IgD-negative memory B cell (primary cell): ENCODE data around the gene COG1. TPM values are rescaled to one million over a fixed set of nuclear protein-coding genes. Genes with fewer than 3 reads are reported as not detected.

Source experiments
- H3K27ac Mint-ChIP-seq, 3 donors: one replicate each; pipeline ENCODE4 v1.8.0; 2020 to 2022; ENCODE audit warnings: mild to moderate bottlenecking in 3 of 3, mixed read lengths in 3 of 3, moderate library complexity in 1 of 3
- H3K27me3 Mint-ChIP-seq: one replicate; pipeline ENCODE4 v1.8.0; 2021; ENCODE audit warnings: mixed read lengths
- H3K36me3 Mint-ChIP-seq: one replicate; pipeline ENCODE4 v1.8.0; 2020; ENCODE audit warnings: mild to moderate bottlenecking, mixed read lengths
- H3K4me1 Mint-ChIP-seq, 3 donors: one replicate each; pipeline ENCODE4 v1.8.0; 2020 to 2022; ENCODE audit warnings: mixed read lengths in 3 of 3, mild to moderate bottlenecking in 1 of 3
- H3K4me3 Mint-ChIP-seq, 4 donors: one replicate each; pipeline ENCODE4 v1.8.0; 2020 to 2022; ENCODE audit warnings: mild to moderate bottlenecking in 4 of 4, mixed read lengths in 4 of 4, moderate library complexity in 3 of 4
- H3K9me3 Mint-ChIP-seq, 3 donors: one replicate each; pipeline ENCODE4 v1.8.0; 2020 to 2021; ENCODE audit warnings: mixed read lengths in 3 of 3, mild to moderate bottlenecking in 1 of 3
- polyA plus RNA-seq: library from polyadenylated mRNA; unstranded; fragments of 300-500 nt; fragmentation: Illumina TruSeq; gene quantifications from one replicate; pipeline ENCODE4 v1.2.3, GENCODE V29; 2021

Gene COG1
- polyA plus RNA-seq, 1 donor from 2014 or later, result 24.3 TPM

DNA sequence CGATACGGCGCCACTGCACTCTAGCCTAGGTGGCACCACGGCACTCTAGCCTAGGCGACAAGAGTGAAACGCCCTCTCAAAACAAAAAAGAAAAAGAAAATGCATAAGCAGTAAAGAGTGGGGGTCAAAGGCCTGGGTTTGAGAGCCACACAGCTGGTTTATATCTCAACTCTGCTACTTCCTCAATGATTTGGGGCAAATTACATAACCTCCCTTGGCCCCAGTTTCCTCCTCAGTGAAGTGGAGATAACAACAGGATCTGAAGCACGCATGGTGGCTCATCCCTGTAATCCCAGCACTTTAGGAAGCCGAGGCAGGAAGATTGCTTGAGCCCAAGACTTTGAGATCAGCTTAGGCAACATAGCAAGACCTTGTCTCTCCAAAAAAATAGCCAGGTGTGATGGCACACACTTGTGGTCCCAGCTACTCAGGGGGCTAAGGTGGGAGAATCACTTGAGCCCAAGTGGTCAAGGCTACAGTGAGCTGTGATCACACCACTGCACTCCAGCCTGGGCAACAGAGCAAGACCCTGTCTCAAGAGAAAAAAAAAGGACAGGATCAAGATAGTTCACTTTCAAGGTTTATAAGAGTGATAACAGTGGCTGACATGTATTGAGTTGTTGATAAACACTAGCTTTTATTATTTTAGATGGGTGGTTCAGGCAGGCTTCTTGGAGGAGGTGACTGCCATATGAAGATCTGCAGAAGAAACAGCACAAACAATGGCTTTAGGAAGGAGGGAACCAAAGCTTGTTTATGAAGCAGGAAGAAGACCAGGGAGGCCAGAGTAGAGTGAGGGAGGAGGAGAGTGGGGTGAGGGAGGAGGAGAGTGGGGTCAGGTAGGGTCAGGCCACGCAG, 8.5 kb upstream of the COG1 start:
- Mint-ChIP-seq H3K4me3 (no peak overlapping the region), H3K27ac (no peak overlapping the region), H3K9me3 (no peaks in the 10 kb centered on the region), H3K27me3 (no peaks in the 10 kb centered on the region), H3K4me1 (no peaks in the 10 kb centered on the region), H3K36me3 (no peaks in the 10 kb centered on the region)

GRCh38 chr17:73186283-73187050, 6.4 kb upstream of the COG1 start:
- Mint-ChIP-seq H3K4me3 (no peak overlapping the region), H3K9me3 (no peaks in the 10 kb centered on the region), H3K4me1 (peaks cover 2 to 3% (median 2%) of the 10 kb centered on the region in 3 donors), H3K36me3 (no peaks in the 10 kb centered on the region), H3K27ac (no peak overlapping the region), H3K27me3 (no peaks in the 10 kb centered on the region)

GRCh38 chr17:73187203-73187769, 5.6 kb upstream of the COG1 start:
- Mint-ChIP-seq H3K9me3 (no peaks in the 10 kb centered on the region), H3K4me3 (no peak overlapping the region), H3K4me1 (peaks cover 4 to 6% (median 4%) of the 10 kb centered on the region in 3 donors), H3K27me3 (no peaks in the 10 kb centered on the region), H3K27ac (no peak overlapping the region), H3K36me3 (no peaks in the 10 kb centered on the region)

- Mint-ChIP-seq H3K27ac (no peak overlapping the region), H3K9me3 (no peaks in the 10 kb centered on the region), H3K4me1 (peaks cover 4 to 6% (median 6%) of the 10 kb centered on the region in 3 donors), H3K4me3 (no peak overlapping the region), H3K27me3 (no peaks in the 10 kb centered on the region), H3K36me3 (no peaks in the 10 kb centered on the region)
These were observed 4.8 kb upstream of the COG1 start for GRCh38 chr17:73188011-73188410.

- Mint-ChIP-seq H3K27me3 (no peaks in the 10 kb centered on the region), H3K27ac (peak overlapping the region in 1 of 3 donors; percentile 73), H3K4me1 (peaks cover 7 to 11% (median 11%) of the 10 kb centered on the region in 3 donors), H3K9me3 (no peaks in the 10 kb centered on the region), H3K36me3 (no peaks in the 10 kb centered on the region), H3K4me3 (peak overlapping the region in 1 of 4 donors; percentile 41)
These were observed 3.3 kb upstream of the COG1 start for GRCh38 chr17:73189417-73190099.

- Mint-ChIP-seq H3K27me3 (no peaks in the 10 kb centered on the region), H3K27ac (peak overlapping the region in 2 of 3 donors; percentile 70 to 90), H3K36me3 (no peaks in the 10 kb centered on the region), H3K9me3 (no peaks in the 10 kb centered on the region), H3K4me3 (peak overlapping the region; percentile 88 to 98 (median 91)), H3K4me1 (peaks cover 11 to 16% (median 13%) of the 10 kb centered on the region in 3 donors)
These were observed 1.2 kb upstream of the COG1 start for GRCh38 chr17:73191443-73192205.

DNA sequence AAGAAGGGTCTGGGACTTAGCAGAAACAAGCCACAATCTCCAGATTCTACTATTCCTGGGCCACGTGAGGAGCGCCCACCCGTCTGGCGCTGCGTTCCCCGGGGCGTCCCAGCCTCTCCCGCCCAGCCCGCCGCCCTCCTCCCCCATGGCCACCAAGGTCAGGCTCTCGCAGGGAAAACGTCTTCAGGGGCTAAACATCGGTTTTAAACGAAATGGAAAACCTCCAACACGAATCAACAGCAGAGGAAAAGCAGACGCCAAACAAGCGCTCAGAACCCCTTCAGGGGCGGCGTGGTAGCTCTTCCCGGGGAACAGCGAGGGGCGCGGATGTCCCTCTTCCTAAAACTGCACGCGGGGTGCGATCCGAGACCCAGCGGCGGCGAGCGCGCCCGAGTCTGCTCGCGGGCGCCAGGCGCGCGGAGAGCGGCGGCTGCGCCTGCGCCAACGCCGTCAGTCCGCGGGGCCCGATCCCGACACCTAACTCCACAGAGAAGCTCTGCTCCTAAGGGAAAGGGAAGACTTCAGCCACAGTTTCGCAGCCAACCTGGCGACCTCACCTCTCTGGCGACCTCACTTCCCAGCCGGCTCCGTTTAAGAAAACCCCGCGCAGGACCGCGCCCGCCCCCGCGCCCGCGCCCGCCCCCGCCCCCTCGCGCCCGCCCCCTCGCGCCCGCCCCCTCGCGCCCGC, 505 bp upstream of the COG1 start:
- Mint-ChIP-seq H3K27me3 (no peaks in the 10 kb centered on the region), H3K4me1 (peaks cover 11 to 16% (median 13%) of the 10 kb centered on the region in 3 donors), H3K9me3 (no peaks in the 10 kb centered on the region), H3K4me3 (peak overlapping the region; percentile 88 to 98 (median 91)), H3K27ac (peak overlapping the region; percentile 23 to 71 (median 39)), H3K36me3 (no peaks in the 10 kb centered on the region)

DNA sequence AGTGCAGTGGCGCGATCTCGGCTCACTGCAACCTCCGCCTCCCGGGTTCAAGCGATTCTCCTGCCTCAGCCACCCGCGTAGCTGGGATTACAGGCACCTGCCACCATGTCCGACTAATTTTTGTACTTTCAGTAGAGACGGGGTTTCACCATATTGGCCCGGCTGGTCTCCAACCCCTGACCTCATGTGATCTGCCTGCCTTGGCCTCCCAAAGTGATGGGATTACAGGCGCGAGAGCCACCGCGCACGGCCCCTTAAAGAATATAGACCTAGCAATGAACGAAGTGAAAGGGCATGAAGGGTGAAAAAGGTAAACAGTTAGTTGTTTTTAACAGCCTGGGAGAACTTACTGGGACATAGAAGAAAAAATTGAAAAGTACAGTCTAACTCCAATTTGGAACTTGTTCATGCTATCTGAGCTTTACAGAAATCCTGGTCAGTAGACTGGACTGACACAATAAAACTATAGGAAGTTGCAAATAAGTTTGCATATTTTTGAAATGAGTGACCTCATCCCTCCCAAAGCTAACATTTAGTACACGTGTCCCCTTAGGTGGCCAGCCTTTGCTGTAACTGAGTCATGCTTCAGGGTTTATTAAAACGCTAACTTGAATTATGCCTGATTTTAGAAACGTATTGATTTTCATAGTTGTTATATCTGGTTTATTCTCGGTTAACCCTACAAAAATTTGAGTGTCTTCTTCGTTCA, 1.8 kb downstream of the COG1 start:
- H3K9me3 Mint-ChIP-seq, result no peaks in the 10 kb centered on the region

GRCh38 chr17:73196500-73196899, 3.6 kb downstream of the COG1 start:
- Mint-ChIP-seq H3K36me3 (peaks cover 3% of the 10 kb centered on the region), H3K27me3 (no peaks in the 10 kb centered on the region), H3K4me3 (peak overlapping the region in 1 of 4 donors; percentile 83)

More for the DNA sequence above, 1.8 kb downstream of the COG1 start:
- peak overlapping the region in 1 of 3 donors; percentile 59 for H3K27ac Mint-ChIP-seq
- H3K36me3 Mint-ChIP-seq, result peaks cover 3% of the 10 kb centered on the region
- peak overlapping the region in 3 of 4 donors; percentile 65 to 87 (median 75) for H3K4me3 Mint-ChIP-seq
- no peaks in the 10 kb centered on the region for H3K27me3 Mint-ChIP-seq
- H3K4me1 Mint-ChIP-seq, result peaks cover 14 to 18% (median 16%) of the 10 kb centered on the region in 3 donors

GRCh38 chr17:73197161-73197560, 4.3 kb downstream of the COG1 start:
- H3K27me3 Mint-ChIP-seq, result no peaks in the 10 kb centered on the region
- H3K4me3 Mint-ChIP-seq, result peak overlapping the region in 1 of 4 donors; percentile 83
- peaks cover 8 to 14% (median 12%) of the 10 kb centered on the region in 3 donors for H3K4me1 Mint-ChIP-seq
- peaks cover 3% of the 10 kb centered on the region for H3K36me3 Mint-ChIP-seq
- no peaks in the 10 kb centered on the region for H3K9me3 Mint-ChIP-seq
- peak overlapping the region in 1 of 3 donors; percentile 60 for H3K27ac Mint-ChIP-seq

More at GRCh38 chr17:73196500-73196899, 3.6 kb downstream of the COG1 start:
- peaks cover 11 to 15% (median 13%) of the 10 kb centered on the region in 3 donors for H3K4me1 Mint-ChIP-seq
- no peaks in the 10 kb centered on the region for H3K9me3 Mint-ChIP-seq
- H3K27ac Mint-ChIP-seq, result peak overlapping the region in 1 of 3 donors; percentile 46

DNA sequence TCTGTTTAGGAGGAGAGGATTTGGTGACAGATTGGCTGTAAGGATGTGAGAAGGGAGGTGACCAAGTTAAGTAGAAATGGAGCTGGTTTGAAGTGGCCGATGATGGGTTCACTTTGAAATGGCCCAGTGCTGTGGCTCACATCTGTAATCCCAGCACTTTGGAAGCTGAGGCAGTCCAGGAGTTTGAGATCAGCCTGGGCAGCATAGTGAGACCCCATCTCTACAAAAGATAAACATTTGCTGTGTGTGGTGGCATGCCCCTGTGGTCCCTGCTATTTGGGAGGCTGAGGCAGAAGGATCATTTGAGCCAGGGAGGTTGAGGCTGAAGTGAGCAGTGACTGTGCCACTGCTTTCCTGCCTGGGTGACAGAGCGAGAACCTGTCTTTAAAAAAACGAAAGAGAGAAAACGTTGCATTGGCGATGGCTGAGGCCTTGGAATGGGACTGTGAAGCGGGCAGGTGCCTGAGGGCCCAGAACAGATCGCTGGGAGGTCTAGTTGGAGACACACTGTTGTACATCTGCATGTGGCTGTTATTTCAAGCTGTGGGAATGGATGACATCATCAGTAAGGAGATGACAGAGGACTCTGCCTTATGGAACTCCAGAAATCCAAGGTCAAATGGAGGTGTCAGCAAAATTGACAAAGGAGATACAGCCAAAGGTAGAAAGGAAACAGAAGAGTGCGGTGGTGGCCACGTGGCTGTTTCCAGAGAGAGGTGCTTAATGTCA, 5.5 kb downstream of the COG1 start:
- Mint-ChIP-seq H3K9me3 (no peaks in the 10 kb centered on the region), H3K4me1 (peaks cover 8 to 12% (median 12%) of the 10 kb centered on the region in 3 donors), H3K4me3 (peak overlapping the region in 1 of 4 donors; percentile 61), H3K36me3 (peaks cover 3% of the 10 kb centered on the region), H3K27me3 (no peaks in the 10 kb centered on the region), H3K27ac (peak overlapping the region in 1 of 3 donors; percentile 60)

DNA sequence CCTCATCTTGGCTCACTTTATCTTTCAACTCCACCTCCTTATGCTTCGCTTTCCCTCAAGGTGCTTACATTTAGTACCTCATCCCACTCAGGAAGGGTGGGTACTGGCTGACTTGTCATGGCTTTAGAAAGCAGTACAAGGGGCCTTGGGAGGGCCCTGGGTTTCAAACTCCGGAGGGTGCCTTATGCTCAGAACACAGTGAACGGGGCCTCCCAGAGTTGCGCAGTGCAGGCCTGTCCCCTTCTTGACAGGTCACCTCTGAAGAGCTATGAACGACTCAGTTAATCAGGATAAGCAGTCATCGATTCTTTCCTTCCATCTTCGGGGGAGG, 6.0 kb downstream of the COG1 start:
- H3K36me3 Mint-ChIP-seq, result peaks cover 3% of the 10 kb centered on the region

More for the DNA sequence above, 6.0 kb downstream of the COG1 start:
- H3K9me3 Mint-ChIP-seq, result no peaks in the 10 kb centered on the region
- peaks cover 4 to 10% (median 9%) of the 10 kb centered on the region in 3 donors for H3K4me1 Mint-ChIP-seq
- no peak overlapping the region for H3K27ac Mint-ChIP-seq
- no peaks in the 10 kb centered on the region for H3K27me3 Mint-ChIP-seq
- peak overlapping the region in 1 of 4 donors; percentile 61 for H3K4me3 Mint-ChIP-seq
